T-cell (primary cell): ENCODE data around the gene DEFB123. TPM values are rescaled to one million over a fixed set of nuclear protein-coding genes. Genes with fewer than 3 reads are reported as not detected.
"Not testable (repeated sequence)": the region's sequence is repeated elsewhere in the genome, so short reads cannot be mapped to it uniquely, and the experiment has no call there.

ENCODE experiments used
- ATAC-seq, 4 experiments: fragments of 200-7000 bp in 3 of 4; fragments of 150-1000 bp in 1 of 4; cut with Tn5 transposase; replicated peaks in 1 of 4; 1 replicate in 3 of 4; 2 replicates in 1 of 4; pipeline ENCODE4 v1.10.0; 2021; ENCODE audit warnings: moderate library complexity in 3 of 4, mild to moderate bottlenecking in 2 of 4, moderate number of reproducible peaks in 1 of 4
- CTCF ChIA-PET, 2 donors: fragments of 300-600 bp; sonication (Branson Sonifier 250); formaldehyde crosslinking; loops; one replicate each; lab custom pipeline; 2022; ENCODE audit warnings: antibody characterized with exemption in 2 of 2; lab: Charles Lee
- POLR2A ChIA-PET, 2 donors: fragments of 300-600 bp; sonication (Branson Sonifier 250); formaldehyde crosslinking; loops; one replicate each; lab custom pipeline; 2022; ENCODE audit warnings: antibody characterized with exemption in 2 of 2; lab: Charles Lee
- DNase-seq, 35 experiments: peaks; one replicate each; pipeline versions ENCODE4 v3.0.0 to v3.0.0-alpha.2; 2013 to 2023
- H3K27ac ChIP-seq: one replicate; pipeline ENCODE4 v1.5.1; 2013; ENCODE audit warnings: low read length
- H3K27me3 ChIP-seq, 2 experiments: replicated peaks in 1 of 2; 1 replicate in 1 of 2; 2 replicates in 1 of 2; pipeline versions ENCODE4 v1.6.1 to v1.7.0; 2013; ENCODE audit warnings: low read length in 1 of 2, mixed read lengths in 1 of 2; ENCODE audit not compliant: control insufficient read depth in 2 of 2, insufficient read depth in 2 of 2; ENCODE audit errors: extremely low read depth in 1 of 2
- H3K36me3 ChIP-seq, 2 donors: 1 replicate in 1 of 2; 2 replicates in 1 of 2; pipeline versions ENCODE4 v1.6.1 to v1.7.0; 2013; ENCODE audit warnings: low read length in 1 of 2; ENCODE audit not compliant: control insufficient read depth in 2 of 2, insufficient read depth in 1 of 2; ENCODE audit errors: extremely low read depth in 1 of 2
- H3K4me1 ChIP-seq, 2 experiments: 1 replicate in 1 of 2; 2 replicates in 1 of 2; pipeline versions ENCODE4 v1.6.1 to v1.7.0; 2013; ENCODE audit warnings: low read length in 2 of 2, mixed read lengths in 1 of 2; ENCODE audit not compliant: insufficient read depth in 2 of 2, control insufficient read depth in 1 of 2; ENCODE audit errors: extremely low read depth in 1 of 2
- H3K4me3 ChIP-seq, 2 donors: 1 replicate in 1 of 2; 2 replicates in 1 of 2; pipeline versions ENCODE4 v1.5.1 to v1.7.0; 2013; ENCODE audit warnings: mild to moderate bottlenecking in 2 of 2, low read length in 1 of 2, moderate library complexity in 1 of 2; ENCODE audit not compliant: control insufficient read depth in 1 of 2; ENCODE audit errors: extremely low read depth in 1 of 2
- H3K9me3 ChIP-seq: 2 replicates; pipeline ENCODE4 v1.7.0; 2013
- H3K27ac Mint-ChIP-seq, 2 donors: one replicate each; pipeline ENCODE4 v1.8.0; 2020 to 2021; ENCODE audit warnings: mild to moderate bottlenecking in 2 of 2, mixed read lengths in 2 of 2
- H3K27me3 Mint-ChIP-seq, 2 donors: one replicate each; pipeline ENCODE4 v1.8.0; 2021 to 2022; ENCODE audit warnings: mixed read lengths in 2 of 2
- H3K36me3 Mint-ChIP-seq: one replicate; pipeline ENCODE4 v1.8.0; 2021; ENCODE audit warnings: mixed read lengths
- H3K4me1 Mint-ChIP-seq, 3 donors: one replicate each; pipeline ENCODE4 v1.8.0; 2020 to 2022; ENCODE audit warnings: mixed read lengths in 3 of 3, mild to moderate bottlenecking in 1 of 3
- H3K4me3 Mint-ChIP-seq, 3 donors: one replicate each; pipeline ENCODE4 v1.8.0; 2020 to 2022; ENCODE audit warnings: mild to moderate bottlenecking in 3 of 3, mixed read lengths in 3 of 3, moderate library complexity in 3 of 3
- H3K9me3 Mint-ChIP-seq, 3 donors: one replicate each; pipeline ENCODE4 v1.8.0; 2020 to 2022; ENCODE audit warnings: mixed read lengths in 3 of 3
- WGBS: methylation state at CpG from one replicate; pipeline ENCODE4 v1.1.5; 2013; ENCODE audit warnings: missing lambda C conversion rate; ENCODE audit not compliant: insufficient coverage; 5-methylcytosine and 5-hydroxymethylcytosine counted together
- total RNA-seq, 35 experiments: library from RNA in 6 of 35; stranded (reverse) in 6 of 35; fragments of 120-200 nt in 1 of 35; gene quantifications; one replicate each; pipeline versions ENCODE4 v1.2.1 to v1.2.4 and lab custom pipeline; 2013 to 2026

Gene DEFB123
- total RNA-seq, 5 donors from 2014 or later (not counting 1 experiment from before 2014, with no cell fraction given) = not detected

- Histone ChIP-seq H3K4me3 (no peak overlapping the region), H3K9me3 (no peaks in the 10 kb centered on the region), H3K4me1 (no peaks in the 10 kb centered on the region), H3K27me3 (peaks cover 0 to 4% of the 10 kb centered on the region in 2 experiments), H3K27ac (no peak overlapping the region), H3K36me3 (no peaks in the 10 kb centered on the region)
- H3K4me1 Mint-ChIP-seq = no peaks in the 10 kb centered on the region
- 31% methylated on average over 3 of the region's 4 CpGs for WGBS
- ChIA-PET CTCF (no interaction called here), POLR2A (no interaction called here)
- no peak overlapping the region for H3K27ac Mint-ChIP-seq
- no peaks in the 10 kb centered on the region for H3K9me3 Mint-ChIP-seq
- ATAC-seq = no peak
- no peak for DNase-seq
- H3K36me3 Mint-ChIP-seq = no peaks in the 10 kb centered on the region
- no peak overlapping the region for H3K4me3 Mint-ChIP-seq
- H3K27me3 Mint-ChIP-seq = peaks cover 12 to 20% of the 10 kb centered on the region in 2 donors
Measured at GRCh38 chr20:31430568-31431115, 9.8 kb upstream of the DEFB123 start.

- no peaks in the 10 kb centered on the region for H3K36me3 ChIP-seq
- H3K4me1 ChIP-seq = no peaks in the 10 kb centered on the region
- H3K27me3 ChIP-seq = peaks cover 3 to 7% of the 10 kb centered on the region in 2 experiments
- Mint-ChIP-seq H3K36me3 (no peaks in the 10 kb centered on the region), H3K27ac (no peak overlapping the region), H3K9me3 (no peaks in the 10 kb centered on the region), H3K27me3 (peaks cover 10 to 11% of the 10 kb centered on the region in 2 donors), H3K4me1 (no peaks in the 10 kb centered on the region), H3K4me3 (no peak overlapping the region)
- no peak for DNase-seq
- H3K9me3 ChIP-seq = no peaks in the 10 kb centered on the region
- 78% methylated on average over 5 of the region's 12 CpGs for WGBS
- no peak overlapping the region for H3K4me3 ChIP-seq
- POLR2A ChIA-PET = no interaction called here
- CTCF ChIA-PET = no interaction called here
- ATAC-seq = no peak
- no peak overlapping the region for H3K27ac ChIP-seq
Measured at GRCh38 chr20:31446084-31446819, 5.8 kb downstream of the DEFB123 start.

GRCh38 chr20:31449511-31450414 lies 9.3 kb downstream of the DEFB123 start:
- no peaks in the 10 kb centered on the region for H3K4me1 ChIP-seq
- H3K4me3 ChIP-seq = no peak overlapping the region
- no peak overlapping the region for H3K27ac ChIP-seq
- H3K9me3 ChIP-seq = no peaks in the 10 kb centered on the region
- WGBS = 80% methylated on average over 1 of the region's 8 CpGs
- Mint-ChIP-seq H3K27me3 (peaks cover 17 to 18% of the 10 kb centered on the region in 2 donors), H3K4me1 (no peaks in the 10 kb centered on the region), H3K27ac (no peak overlapping the region), H3K36me3 (no peaks in the 10 kb centered on the region), H3K4me3 (no peak overlapping the region), H3K9me3 (no peaks in the 10 kb centered on the region)
- H3K27me3 ChIP-seq = peaks cover 3 to 4% of the 10 kb centered on the region in 2 experiments
- H3K36me3 ChIP-seq = no peaks in the 10 kb centered on the region
- CTCF ChIA-PET = no interaction called here
- no peak for DNase-seq
- POLR2A ChIA-PET = interaction anchor here in 1 of 2 donors (0.6 kb wide), 1 partner anchor 9 kb away, joined by 4 read pairs; no protein-coding TSS in a partner anchor
- ATAC-seq = no peak

- Histone ChIP-seq H3K4me3 (no peak overlapping the region), H3K27ac (no peak overlapping the region), H3K9me3 (no peaks in the 10 kb centered on the region), H3K27me3 (peaks cover 3 to 15% of the 10 kb centered on the region in 2 experiments), H3K4me1 (no peaks in the 10 kb centered on the region), H3K36me3 (no peaks in the 10 kb centered on the region)
- peaks cover 19 to 20% of the 10 kb centered on the region in 2 donors for H3K27me3 Mint-ChIP-seq
- H3K4me1 Mint-ChIP-seq = no peaks in the 10 kb centered on the region
- POLR2A ChIA-PET = no interaction called here
- no peak overlapping the region for H3K27ac Mint-ChIP-seq
- H3K36me3 Mint-ChIP-seq = no peaks in the 10 kb centered on the region
- no CpG with 5 or more reads among the region's 2 CpGs for WGBS
- no peaks in the 10 kb centered on the region for H3K9me3 Mint-ChIP-seq
- ATAC-seq (no peak), DNase-seq (no peak)
- no peak overlapping the region for H3K4me3 Mint-ChIP-seq
- CTCF ChIA-PET = no interaction called here
Measured at GRCh38 chr20:31452575-31452974, 12.1 kb downstream of the DEFB123 start.

DNA sequence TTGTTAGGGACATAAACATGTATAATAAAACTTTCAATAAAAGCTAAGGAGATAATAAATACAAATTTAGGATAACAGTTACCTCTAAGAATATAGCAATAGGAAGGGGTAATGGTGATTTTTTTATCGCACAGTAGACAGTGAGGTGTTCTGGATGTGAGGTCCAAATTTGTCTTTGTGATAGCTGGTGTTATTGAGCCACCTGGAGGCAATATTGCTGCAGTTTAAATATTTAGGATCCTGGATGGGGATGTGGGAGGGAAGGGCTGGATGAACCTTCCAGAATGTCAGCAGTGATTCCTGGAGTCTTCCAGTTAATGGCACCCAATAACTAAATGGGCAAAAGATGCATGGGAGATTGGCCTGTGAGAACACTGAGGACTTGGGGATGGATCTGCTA lies 13.9 kb downstream of the DEFB123 start:
- ChIA-PET POLR2A (no interaction called here), CTCF (no interaction called here)
- DNase-seq (no peak), ATAC-seq (no peak)
- Mint-ChIP-seq H3K9me3 (no peaks in the 10 kb centered on the region), H3K27ac (no peak overlapping the region), H3K4me3 (no peak overlapping the region), H3K4me1 (no peaks in the 10 kb centered on the region), H3K27me3 (peaks cover 15 to 21% of the 10 kb centered on the region in 2 donors), H3K36me3 (no peaks in the 10 kb centered on the region)
- H3K4me1 ChIP-seq = no peaks in the 10 kb centered on the region
- no peak overlapping the region for H3K27ac ChIP-seq
- no peak overlapping the region for H3K4me3 ChIP-seq
- WGBS = no CpG with 5 or more reads among the region's 1 CpG
- peaks cover under 1 to 24% of the 10 kb centered on the region in 2 experiments for H3K27me3 ChIP-seq
- H3K36me3 ChIP-seq = no peaks in the 10 kb centered on the region
- H3K9me3 ChIP-seq = no peaks in the 10 kb centered on the region

DNA sequence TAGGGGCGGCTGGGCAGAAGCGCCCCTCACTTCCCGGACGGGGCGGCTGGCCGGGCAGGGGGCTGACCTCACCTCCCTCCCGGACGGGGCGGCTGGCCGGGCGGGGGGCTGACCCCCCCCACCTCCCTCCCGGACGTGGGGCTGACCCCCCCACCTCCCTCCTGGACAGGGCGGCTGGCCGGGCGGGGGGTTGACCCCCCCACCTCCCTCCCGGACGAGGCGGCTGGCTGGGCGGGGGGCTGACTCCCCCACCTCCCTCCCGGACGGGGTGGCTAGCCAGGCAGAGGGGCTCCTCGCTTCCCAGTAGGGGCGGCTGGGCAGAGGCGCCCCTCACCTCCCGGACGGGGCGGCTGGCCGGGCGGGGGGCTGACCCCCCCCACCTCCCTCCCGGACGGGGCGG lies 30.5 kb downstream of the DEFB123 start:
- H3K27ac Mint-ChIP-seq, H3K9me3 ChIP-seq, H3K36me3 ChIP-seq, H3K4me3 Mint-ChIP-seq, H3K4me1 ChIP-seq, H3K27ac ChIP-seq, H3K9me3 Mint-ChIP-seq, ATAC-seq, POLR2A ChIA-PET, H3K36me3 Mint-ChIP-seq, H3K4me3 ChIP-seq, CTCF ChIA-PET, DNase-seq: not testable (repeated sequence)
- Mint-ChIP-seq H3K27me3 (peaks cover 29 to 34% of the 10 kb centered on the region in 2 donors), H3K4me1 (peaks cover 6 to 12% (median 7%) of the 10 kb centered on the region in 3 donors)
- no CpG with 5 or more reads among the region's 33 CpGs for whole genome bisulfite sequencing
- H3K27me3 ChIP-seq = peaks cover 7 to 22% of the 10 kb centered on the region in 2 experiments
